IMR-90 (cell line): ENCODE data around the gene LINGO1. TPM values are rescaled to one million over a fixed set of nuclear protein-coding genes. Genes with fewer than 3 reads are reported as not detected.

ENCODE experiments used
- ATAC-seq: fragments of 200-7000 bp; cut with Tn5 transposase; 2 replicates; pipeline ENCODE4 v1.9.1; 2020; ENCODE audit warnings: low read depth, mild to moderate bottlenecking, moderate library complexity
- BruUV-seq: library from RNA; stranded (reverse); fragments of 400-500 nt; replicated peaks from 2 replicates; lab custom pipeline; 2021; lab: Mats Ljungman, UMichigan
- CTCF ChIA-PET: fragments of 300-600 bp; formaldehyde crosslinking; extraction: SDS; loops from one replicate; lab custom pipeline; 2021; ENCODE audit warnings: antibody characterized with exemption; lab: Yijun Ruan, JAX
- POLR2A ChIA-PET: fragments of 300-600 bp; sonication (Branson Sonifier 250); formaldehyde crosslinking; loops from one replicate; lab custom pipeline; 2022; ENCODE audit warnings: antibody characterized with exemption; ENCODE audit not compliant: unreplicated experiment; lab: Charles Lee
- DNase-seq: peaks from one replicate; pipeline ENCODE4 v3.0.0; 2013
- H2AFZ ChIP-seq: replicated peaks from 2 replicates; pipeline ENCODE3; 2013; ENCODE audit warnings: low read length, mild to moderate bottlenecking; ENCODE audit not compliant: poor library complexity
- H2AK5ac ChIP-seq: 2 replicates; pipeline ENCODE4 v1.6.1; 2013; ENCODE audit warnings: low read depth, low read length, inconsistent platforms
- H2AK9ac ChIP-seq: replicated peaks from 2 replicates; pipeline ENCODE3; 2013; ENCODE audit warnings: mild to moderate bottlenecking, low read depth, low read length, moderate library complexity; ENCODE audit not compliant: poor library complexity
- H2BK120ac ChIP-seq: 2 replicates; pipeline ENCODE4 v1.6.1; 2013; ENCODE audit warnings: low read depth, low read length, inconsistent platforms
- H2BK15ac ChIP-seq: 3 replicates; pipeline ENCODE4 v1.6.1; 2013; ENCODE audit warnings: low read depth, low read length, inconsistent platforms
- H2BK20ac ChIP-seq: 2 replicates; pipeline ENCODE4 v1.6.1; 2013; ENCODE audit warnings: low read depth, mild to moderate bottlenecking, inconsistent platforms, low read length, moderate library complexity
- H2BK5ac ChIP-seq: 2 replicates; pipeline ENCODE4 v1.6.1; 2013; ENCODE audit warnings: mild to moderate bottlenecking, low read depth, low read length, inconsistent platforms; ENCODE audit not compliant: poor library complexity, severe bottlenecking
- H3K14ac ChIP-seq: replicated peaks from 2 replicates; pipeline ENCODE4 v1.6.1; 2013; ENCODE audit warnings: low read depth, low read length, inconsistent platforms
- H3K18ac ChIP-seq: 2 replicates; pipeline ENCODE4 v1.6.1; 2013; ENCODE audit warnings: low read depth, low read length, control low read depth
- H3K23ac ChIP-seq: 2 replicates; pipeline ENCODE4 v1.6.1; 2013; ENCODE audit warnings: low read depth, low read length, inconsistent platforms
- H3K27ac ChIP-seq: 2 replicates; pipeline ENCODE4 v1.5.1; 2013; ENCODE audit warnings: mild to moderate bottlenecking, control low read depth, low read length; ENCODE audit not compliant: insufficient read depth
- H3K27me3 ChIP-seq: 2 replicates; pipeline ENCODE4 v1.6.1; 2013; ENCODE audit warnings: low read length; ENCODE audit not compliant: control insufficient read depth, insufficient read depth
- H3K36me3 ChIP-seq: 2 replicates; pipeline ENCODE4 v1.6.1; 2013; ENCODE audit warnings: low read length, mixed read lengths; ENCODE audit not compliant: control insufficient read depth, insufficient read depth
- H3K4ac ChIP-seq: 2 replicates; pipeline ENCODE4 v1.6.1; 2013; ENCODE audit warnings: low read depth, low read length, inconsistent platforms
- H3K4me1 ChIP-seq: 2 replicates; pipeline ENCODE4 v1.6.1; 2013; ENCODE audit warnings: low read length, mixed read lengths; ENCODE audit not compliant: control insufficient read depth, insufficient read depth
- H3K4me2 ChIP-seq: 2 replicates; pipeline ENCODE4 v1.6.1; 2013; ENCODE audit warnings: low read depth, mild to moderate bottlenecking, control low read depth, low read length, moderate library complexity
- H3K4me3 ChIP-seq: 2 replicates; pipeline ENCODE4 v1.5.1; 2013; ENCODE audit warnings: low read depth, mild to moderate bottlenecking, control low read depth, low read length, moderate library complexity; ENCODE audit not compliant: insufficient read depth
- H3K56ac ChIP-seq: 2 replicates; pipeline ENCODE4 v1.6.1; 2013; ENCODE audit warnings: low read length, inconsistent platforms; ENCODE audit not compliant: insufficient read depth; ENCODE audit errors: extremely low read depth
- H3K79me1 ChIP-seq, 2 experiments: 2 replicates each; pipeline ENCODE4 v1.6.1; 2013; ENCODE audit warnings: low read length in 2 of 2, inconsistent platforms in 1 of 2, low read depth in 1 of 2
- H3K9ac ChIP-seq: 2 replicates; pipeline ENCODE4 v1.6.1; 2013; ENCODE audit warnings: low read depth, low read length, control low read depth
- H3K9me1 ChIP-seq: 2 replicates; pipeline ENCODE4 v1.6.1; 2013; ENCODE audit warnings: low read length, inconsistent platforms; ENCODE audit not compliant: insufficient read depth
- H3K9me3 ChIP-seq: 2 replicates; pipeline ENCODE4 v1.6.1; 2013; ENCODE audit warnings: low read length; ENCODE audit not compliant: control insufficient read depth, insufficient read depth
- H4K20me1 ChIP-seq: 2 replicates; pipeline ENCODE4 v1.6.1; 2013; ENCODE audit warnings: low read length, inconsistent platforms; ENCODE audit not compliant: insufficient read depth
- H4K5ac ChIP-seq: 2 replicates; pipeline ENCODE4 v1.6.1; 2013; ENCODE audit warnings: mild to moderate bottlenecking, low read depth, low read length, control low read depth
- H4K8ac ChIP-seq, 2 experiments: 2 replicates each; pipeline ENCODE4 v1.6.1; 2013; ENCODE audit warnings: low read depth in 2 of 2, low read length in 2 of 2, control low read depth in 1 of 2, inconsistent platforms in 1 of 2
- H4K91ac ChIP-seq: 2 replicates; pipeline ENCODE4 v1.6.1; 2013; ENCODE audit warnings: low read depth, low read length, inconsistent platforms; ENCODE audit not compliant: insufficient read depth
- CHD1 ChIP-seq: IDR thresholded peaks from 2 replicates; pipeline ENCODE4 v1.6.1; 2012; ENCODE audit warnings: low read depth, low read length, improper control_type of control experiment
- MAFK ChIP-seq: IDR thresholded peaks from 2 replicates; pipeline ENCODE4 v1.6.1; 2012; ENCODE audit warnings: low read depth, low read length, improper control_type of control experiment
- WGBS, 2 experiments: methylation state at CpG; one replicate each; pipeline versions ENCODE4 v1.1.5 to v1.1.7; 2013; ENCODE audit warnings: missing lambda C conversion rate in 2 of 2; ENCODE audit not compliant: insufficient read length in 1 of 2; ENCODE audit errors: extremely low coverage in 2 of 2; 5-methylcytosine and 5-hydroxymethylcytosine counted together
- dilution Hi-C: fragments of 300-500 bp; cut with HindIII; formaldehyde crosslinking; loops from one replicate; pipeline ENCODE4 v1.14.3; 2018; ENCODE audit warnings: low sequenced_read_pairs; ENCODE audit not compliant: unreplicated experiment
- in situ Hi-C: fragments of 300-500 bp; cut with MboI; formaldehyde crosslinking; loops from 3 replicates; pipeline ENCODE4 v1.14.3; 2019; ENCODE audit warnings: low sequenced_read_pairs, inconsistent platforms, mixed read lengths
- intact Hi-C: fragments of 100-400 bp; cut with micrococcal nuclease; formaldehyde crosslinking; loops from 2 replicates; pipeline ENCODE4 v1.10.0; 2022
- polyA plus RNA-seq, 3 experiments: library from polyadenylated mRNA; depleted of rRNA; stranded (reverse); fragments of >200 nt; gene quantifications; 2 replicates each; pipeline ENCODE4 v1.2.3, GENCODE V29; 2012; ENCODE audit warnings: low replicate concordance in 1 of 3
- total RNA-seq: library from RNA; depleted of rRNA; stranded (reverse); fragments of >200 nt; gene quantifications from 2 replicates; pipeline ENCODE4 v1.2.3, GENCODE V29; 2012

The LINGO1 gene
- total and polyA plus RNA-seq, 2 of the 4 experiments (the other 2 are of a cell fraction) = 0.05 TPM; not detected in 1

GRCh38 chr15:77606142-77607034 is 26.3 kb downstream of the LINGO1 start:
- Histone ChIP-seq H2BK15ac (no peak overlapping the region), H3K14ac (no peak overlapping the region), H3K27me3 (peaks cover 25% of the 10 kb centered on the region), H2BK5ac (no peak overlapping the region), H4K8ac (no peak overlapping the region), H2BK20ac (no peak overlapping the region), H3K18ac (no peak overlapping the region), H3K36me3 (no peaks in the 10 kb centered on the region), H4K5ac (no peak overlapping the region), H3K27ac (no peak overlapping the region), H3K9me1 (no peaks in the 10 kb centered on the region), H3K4me1 (0 out of 2 replicates have a peak, but pooled peaks cover 5% of the 10 kb centered on the region), H3K4me3 (no peak overlapping the region), H3K56ac (no peak overlapping the region), H3K4ac (no peak overlapping the region), H3K9ac (no peak overlapping the region), H2AFZ (peak overlapping the region; percentile 54), H4K91ac (no peak overlapping the region), H2AK5ac (no peak overlapping the region), H3K4me2 (no peak overlapping the region), H3K9me3 (no peaks in the 10 kb centered on the region), H3K23ac (no peak overlapping the region), H3K79me1 (no peaks in the 10 kb centered on the region), H4K20me1 (no peaks in the 10 kb centered on the region), H2BK120ac (no peak overlapping the region), H2AK9ac (no peak overlapping the region)
- WGBS, 2 experiments = 57% methylated on average over 6 of the region's 16 CpGs; no CpG with 5 or more reads in 1 of the 2 experiments
- dilution Hi-C loops = no loop called here
- ChIA-PET POLR2A (no interaction called here), CTCF (interaction anchor here (0.7 kb wide), 1 partner anchor 429 kb away, joined by 3 read pairs; no protein-coding TSS in a partner anchor)
- TF ChIP-seq MAFK = peak; percentile 12; the same call in 1 of the 2 replicates
- no peak for TF ChIP-seq CHD1
- DNase-seq (peak; percentile 13), ATAC-seq (no peak)
- BruUV-seq = no TSS peak
- in situ Hi-C loops = no loop called here
- intact Hi-C loops = no loop called here
